Endodermal cell (in vitro differentiated cells): Measurements from ENCODE around the gene HDDC3. TPM values are rescaled to one million over a fixed set of nuclear protein-coding genes. Genes with fewer than 3 reads are reported as not detected.

Experiments used
- DNase-seq: peaks from one replicate; pipeline ENCODE4 v3.0.0-alpha.2; 2017
- H3K27ac ChIP-seq: 2 replicates; pipeline ENCODE4 v1.5.1; 2013; ENCODE audit warnings: mild to moderate bottlenecking, low read depth, low read length, moderate library complexity
- H3K27me3 ChIP-seq: 2 replicates; pipeline ENCODE4 v1.6.1; 2013; ENCODE audit warnings: mild to moderate bottlenecking, low read length, moderate library complexity; ENCODE audit not compliant: insufficient read depth, control insufficient read depth, poor library complexity, severe bottlenecking
- H3K36me3 ChIP-seq: 2 replicates; pipeline ENCODE4 v1.7.0; 2013; ENCODE audit warnings: mild to moderate bottlenecking, low read length, moderate library complexity; ENCODE audit not compliant: control insufficient read depth, insufficient read depth
- H3K4me1 ChIP-seq: one replicate; pipeline ENCODE4 v1.7.0; 2013; ENCODE audit warnings: low read length; ENCODE audit not compliant: control insufficient read depth, insufficient read depth
- H3K4me3 ChIP-seq: 2 replicates; pipeline ENCODE4 v1.5.1; 2013; ENCODE audit warnings: mild to moderate bottlenecking, low read length, moderate library complexity
- H3K9ac ChIP-seq: 2 replicates; pipeline ENCODE4 v1.6.1; 2013; ENCODE audit warnings: mild to moderate bottlenecking, low read length, moderate library complexity; ENCODE audit not compliant: poor library complexity, severe bottlenecking; ENCODE audit errors: extremely low read depth
- H3K9me3 ChIP-seq: 2 replicates; pipeline ENCODE4 v1.6.1; 2013; ENCODE audit warnings: mild to moderate bottlenecking, low read length, moderate library complexity; ENCODE audit not compliant: control insufficient read depth
- H3K27ac Mint-ChIP-seq: 2 replicates; pipeline ENCODE4 v1.8.0; 2020; ENCODE audit warnings: mixed read lengths
- H3K27me3 Mint-ChIP-seq: 2 replicates; pipeline ENCODE4 v1.8.0; 2021; ENCODE audit warnings: mild to moderate bottlenecking, mixed read lengths; ENCODE audit not compliant: insufficient read depth
- H3K36me3 Mint-ChIP-seq: 2 replicates; pipeline ENCODE4 v1.8.0; 2020; ENCODE audit warnings: low read depth, mixed read lengths
- H3K4me1 Mint-ChIP-seq: 2 replicates; pipeline ENCODE4 v1.8.0; 2020; ENCODE audit warnings: mixed read lengths
- H3K4me3 Mint-ChIP-seq: 2 replicates; pipeline ENCODE4 v1.8.0; 2020; ENCODE audit warnings: mild to moderate bottlenecking, moderate library complexity, mixed read lengths
- H3K9me3 Mint-ChIP-seq: 2 replicates; pipeline ENCODE4 v1.8.0; 2020; ENCODE audit warnings: mild to moderate bottlenecking, mixed read lengths
- WGBS, 2 experiments: methylation state at CpG; one replicate each; pipeline versions ENCODE4 v1.1.5 to v1.1.7; 2013; ENCODE audit warnings: missing lambda C conversion rate in 2 of 2, mixed read lengths in 1 of 2; ENCODE audit not compliant: insufficient coverage in 1 of 2, insufficient read length in 1 of 2; 5-methylcytosine and 5-hydroxymethylcytosine counted together
- total RNA-seq, 2 donors: library from RNA; stranded (reverse); fragmentation: NEBNext Ultra II Directional in 1 of 2; extraction: Animal tissue kit (Norgen Biotek cat#: 25700) in 1 of 2; gene quantifications; 2 replicates in 1 of 2; 3 replicates in 1 of 2; pipeline ENCODE4 v1.2.1, GENCODE V29; 2021
- TF ChIP-seq, protein P1 (sequence below): fragments of 200-600 bp; sonication (generic); conservative IDR thresholded peaks from 2 replicates; pipeline ENCODE4 v1.5.0; 2021; ENCODE audit warnings: antibody characterized with exemption, mild to moderate bottlenecking

The HDDC3 gene
- total RNA-seq, 2 donors from 2014 or later: 15.3 to 21.5 TPM

DNA sequence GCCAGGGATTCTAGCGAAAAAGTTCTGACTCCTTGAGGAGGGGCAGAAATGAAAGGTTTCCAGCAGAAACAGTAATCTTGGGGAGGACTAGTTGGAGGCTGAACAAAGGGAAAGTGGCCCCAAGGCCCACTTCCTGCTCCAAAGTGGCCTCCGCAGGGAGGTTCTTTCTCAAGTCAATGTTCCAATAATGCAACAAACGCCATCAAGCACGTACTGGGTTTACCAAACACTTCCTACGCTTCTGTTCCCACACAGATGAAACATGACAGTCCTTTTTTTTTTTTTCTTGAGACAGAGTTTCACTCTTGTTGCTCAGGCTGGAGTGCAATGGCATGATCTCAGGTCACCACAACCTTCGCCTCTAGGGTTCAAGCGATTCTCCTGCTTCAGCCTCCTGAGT is 12.7 kb upstream of the HDDC3 start:
- Histone ChIP-seq H3K9me3 (no peaks in the 10 kb centered on the region), H3K36me3 (peaks cover 75% of the 10 kb centered on the region), H3K4me1 (no peaks in the 10 kb centered on the region), H3K27ac (no peak overlapping the region), H3K4me3 (no peak overlapping the region), H3K9ac (no peak overlapping the region), H3K27me3 (no peaks in the 10 kb centered on the region)
- H3K9me3 Mint-ChIP-seq: no peaks in the 10 kb centered on the region
- TF ChIP-seq, protein P1, sequence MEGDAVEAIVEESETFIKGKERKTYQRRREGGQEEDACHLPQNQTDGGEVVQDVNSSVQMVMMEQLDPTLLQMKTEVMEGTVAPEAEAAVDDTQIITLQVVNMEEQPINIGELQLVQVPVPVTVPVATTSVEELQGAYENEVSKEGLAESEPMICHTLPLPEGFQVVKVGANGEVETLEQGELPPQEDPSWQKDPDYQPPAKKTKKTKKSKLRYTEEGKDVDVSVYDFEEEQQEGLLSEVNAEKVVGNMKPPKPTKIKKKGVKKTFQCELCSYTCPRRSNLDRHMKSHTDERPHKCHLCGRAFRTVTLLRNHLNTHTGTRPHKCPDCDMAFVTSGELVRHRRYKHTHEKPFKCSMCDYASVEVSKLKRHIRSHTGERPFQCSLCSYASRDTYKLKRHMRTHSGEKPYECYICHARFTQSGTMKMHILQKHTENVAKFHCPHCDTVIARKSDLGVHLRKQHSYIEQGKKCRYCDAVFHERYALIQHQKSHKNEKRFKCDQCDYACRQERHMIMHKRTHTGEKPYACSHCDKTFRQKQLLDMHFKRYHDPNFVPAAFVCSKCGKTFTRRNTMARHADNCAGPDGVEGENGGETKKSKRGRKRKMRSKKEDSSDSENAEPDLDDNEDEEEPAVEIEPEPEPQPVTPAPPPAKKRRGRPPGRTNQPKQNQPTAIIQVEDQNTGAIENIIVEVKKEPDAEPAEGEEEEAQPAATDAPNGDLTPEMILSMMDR: no peak
- no peaks in the 10 kb centered on the region for H3K4me1 Mint-ChIP-seq
- DNase-seq: no peak
- H3K4me3 Mint-ChIP-seq: no peak overlapping the region
- H3K27ac Mint-ChIP-seq: no peak overlapping the region
- H3K36me3 Mint-ChIP-seq: peaks cover 70% of the 10 kb centered on the region
- H3K27me3 Mint-ChIP-seq: no peaks in the 10 kb centered on the region
- 94 to 97% methylated on average over 5 to 7 of the region's 7 CpGs for WGBS, 2 experiments

DNA sequence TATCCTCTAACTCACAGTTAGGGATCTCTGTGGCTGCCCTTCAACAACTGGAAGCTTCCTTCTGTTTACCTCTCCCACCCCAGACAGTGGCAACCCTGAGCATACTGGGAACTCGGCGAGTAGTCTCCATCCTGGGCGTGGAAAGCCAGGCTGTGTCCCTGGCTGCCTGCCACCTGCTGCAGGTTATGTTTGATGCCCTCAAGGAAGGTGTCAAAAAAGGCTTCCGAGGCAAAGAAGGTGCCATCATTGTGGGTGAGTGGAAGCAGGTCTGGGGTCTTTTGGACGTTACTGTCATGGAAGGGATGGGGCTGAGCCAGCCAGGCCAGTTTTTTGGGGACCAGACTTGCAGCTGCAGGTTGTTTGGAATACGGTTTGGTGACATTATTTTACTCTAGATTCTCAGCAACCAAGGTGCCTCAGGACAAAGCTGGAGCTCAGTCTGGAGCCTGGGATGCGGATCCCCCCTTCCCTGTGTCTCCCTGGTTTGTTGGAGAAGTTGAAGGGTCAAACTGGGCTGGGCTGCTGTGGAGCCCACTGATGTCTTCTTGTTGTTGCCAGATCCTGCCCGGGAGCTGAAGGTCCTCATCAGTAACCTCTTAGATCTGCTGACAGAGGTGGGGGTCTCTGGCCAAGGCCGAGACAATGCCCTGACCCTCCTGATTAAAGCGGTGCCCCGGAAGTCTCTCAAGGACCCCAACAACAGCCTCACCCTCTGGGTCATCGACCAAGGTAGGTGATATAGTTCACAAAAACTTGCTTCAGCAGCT is 10.2 kb upstream of the HDDC3 start:
- H3K4me3 Mint-ChIP-seq: no peak overlapping the region
- Histone ChIP-seq H3K4me3 (no peak overlapping the region), H3K9me3 (no peaks in the 10 kb centered on the region), H3K27me3 (no peaks in the 10 kb centered on the region), H3K4me1 (no peaks in the 10 kb centered on the region), H3K27ac (no peak overlapping the region), H3K36me3 (peaks cover 75% of the 10 kb centered on the region), H3K9ac (no peak overlapping the region)
- H3K27ac Mint-ChIP-seq: no peak overlapping the region
- H3K36me3 Mint-ChIP-seq: peaks cover 63% of the 10 kb centered on the region
- 96% methylated on average over 8 to 12 of the region's 12 CpGs for WGBS, 2 experiments
- no peaks in the 10 kb centered on the region for H3K4me1 Mint-ChIP-seq
- TF ChIP-seq, protein P1: no peak
- no peak for DNase-seq
- H3K27me3 Mint-ChIP-seq: no peaks in the 10 kb centered on the region
- no peaks in the 10 kb centered on the region for H3K9me3 Mint-ChIP-seq

DNA sequence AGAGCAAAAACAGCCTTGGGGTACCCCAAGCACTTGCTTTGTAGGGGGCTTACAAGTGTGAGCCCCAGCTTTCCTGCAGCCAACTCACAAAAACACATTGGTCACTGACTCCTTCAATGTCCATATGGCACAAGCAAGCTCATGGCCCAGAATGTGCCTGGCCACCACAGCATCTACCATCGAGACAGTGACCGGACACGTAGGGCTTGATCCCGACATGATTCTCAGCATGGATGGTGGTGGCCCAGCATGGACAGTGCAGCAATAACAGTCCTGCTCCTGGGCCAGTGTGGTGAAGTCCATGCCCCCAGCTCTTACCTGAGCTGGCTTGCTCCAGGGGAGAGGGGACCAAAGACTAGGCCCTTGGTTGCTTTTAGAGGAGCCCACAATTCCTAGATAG is 8.7 kb upstream of the HDDC3 start:
- Histone ChIP-seq H3K9me3 (no peaks in the 10 kb centered on the region), H3K27me3 (no peaks in the 10 kb centered on the region), H3K27ac (no peak overlapping the region), H3K36me3 (peaks cover 71% of the 10 kb centered on the region), H3K4me1 (no peaks in the 10 kb centered on the region), H3K4me3 (no peak overlapping the region), H3K9ac (no peak overlapping the region)
- Mint-ChIP-seq H3K4me3 (no peak overlapping the region), H3K27ac (no peak overlapping the region), H3K36me3 (peaks cover 58% of the 10 kb centered on the region), H3K27me3 (no peaks in the 10 kb centered on the region), H3K4me1 (peaks cover 5% of the 10 kb centered on the region), H3K9me3 (no peaks in the 10 kb centered on the region)
- DNase-seq: no peak
- TF ChIP-seq, protein P1: no peak
- WGBS, 2 experiments: 85 to 96% methylated on average over 4 of the region's 4 CpGs
